ENCODE data around the gene EFCAB9. TPM values are rescaled to one million over a fixed set of nuclear protein-coding genes. Genes with fewer than 3 reads are reported as not detected.

The EFCAB9 gene
- total and polyA plus RNA-seq, 4 donors, result not detected

- no peaks in the 10 kb centered on the region for H3K36me3 ChIP-seq (ENCODE audit: control insufficient read depth in 4 of 4, insufficient read depth in 3 of 4, low read depth in 1 of 4, low read length in 3 of 4)
- H3K9ac ChIP-seq (ENCODE audit: low read depth in 1 of 2, low read length in 2 of 2), result no peak overlapping the region
- H3K4me3 ChIP-seq (ENCODE audit: low read depth in 1 of 3, low read length in 3 of 3), result no peak overlapping the region
- peak; percentile 73 for DNase-seq (ENCODE audit: low spot score)
- H3K9me3 ChIP-seq (ENCODE audit: control insufficient read depth in 4 of 4, low read length in 3 of 4), result no peaks in the 10 kb centered on the region
- no peak overlapping the region for H3K27ac ChIP-seq (ENCODE audit: low read depth in 1 of 2, low read length in 2 of 2)
- H3K4me1 ChIP-seq (ENCODE audit: control insufficient read depth in 4 of 4, insufficient read depth in 4 of 4, low read length in 3 of 4), result peaks cover 0 to 2% (median under 1%) of the 10 kb centered on the region in 4 donors
- no peaks in the 10 kb centered on the region for H3K27me3 ChIP-seq (ENCODE audit: control insufficient read depth in 4 of 4, insufficient read depth in 4 of 4, low read length in 3 of 4)
- WGBS, result 86% methylated on average over 10 of the region's 10 CpGs
- TF ChIP-seq ZBTB33 (IDR thresholded peaks at IDR 0.05) (no peak), RXRA (IDR thresholded peaks at IDR 0.05) (no peak), HNF4G (IDR thresholded peaks at IDR 0.05) (no peak), ATF3 (IDR thresholded peaks at IDR 0.05) (no peak), MAX (IDR thresholded peaks at IDR 0.05) (no peak), FOXA1 (IDR thresholded peaks at IDR 0.05) (no peak), NR2F2 (IDR thresholded peaks at IDR 0.05) (no peak)
Observed at GRCh38 chr5:172147857-172148256, 46.1 kb upstream of the EFCAB9 start.

DNA sequence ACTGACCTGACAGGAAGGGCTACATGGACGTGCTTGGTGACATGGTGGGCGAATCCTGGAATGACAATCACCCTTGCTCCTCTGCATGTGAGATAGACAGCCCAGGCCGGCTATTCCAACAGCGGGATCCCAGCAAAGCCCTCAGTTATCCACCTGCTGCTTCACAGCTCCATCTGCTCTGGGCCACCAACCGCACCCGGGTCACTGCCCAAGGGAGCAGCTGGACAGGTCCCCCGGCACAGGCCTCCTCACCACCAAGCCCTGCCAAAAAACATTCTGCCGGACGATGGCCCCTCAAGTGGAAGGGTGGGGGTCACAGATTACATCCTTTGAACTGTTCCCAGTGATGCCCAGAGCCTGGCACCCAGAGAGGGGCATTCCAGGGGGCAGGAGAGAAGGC, 45.6 kb upstream of the EFCAB9 start:
- DNase-seq (ENCODE audit: low spot score), result no peak
- Histone ChIP-seq H3K9ac (ENCODE audit: low read depth in 1 of 2, low read length in 2 of 2) (no peak overlapping the region), H3K4me1 (ENCODE audit: control insufficient read depth in 4 of 4, insufficient read depth in 4 of 4, low read length in 3 of 4) (peaks cover 0 to 2% (median under 1%) of the 10 kb centered on the region in 4 donors), H3K9me3 (ENCODE audit: control insufficient read depth in 4 of 4, low read length in 3 of 4) (no peaks in the 10 kb centered on the region), H3K27me3 (ENCODE audit: control insufficient read depth in 4 of 4, insufficient read depth in 4 of 4, low read length in 3 of 4) (no peaks in the 10 kb centered on the region), H3K4me3 (ENCODE audit: low read depth in 1 of 3, low read length in 3 of 3) (no peak overlapping the region), H3K27ac (ENCODE audit: low read depth in 1 of 2, low read length in 2 of 2) (no peak overlapping the region), H3K36me3 (ENCODE audit: control insufficient read depth in 4 of 4, insufficient read depth in 3 of 4, low read depth in 1 of 4, low read length in 3 of 4) (no peaks in the 10 kb centered on the region)
- 91% methylated on average over 9 of the region's 9 CpGs for WGBS
- no peak for TF ChIP-seq FOXA2 (IDR thresholded peaks at IDR 0.05)

- 98% methylated on average over 3 of the region's 3 CpGs for WGBS
- no peak overlapping the region for H3K9ac ChIP-seq (ENCODE audit: low read depth in 1 of 2, low read length in 2 of 2)
- no peaks in the 10 kb centered on the region for H3K36me3 ChIP-seq (ENCODE audit: control insufficient read depth in 4 of 4, insufficient read depth in 3 of 4, low read depth in 1 of 4, low read length in 3 of 4)
- H3K4me1 ChIP-seq (ENCODE audit: control insufficient read depth in 4 of 4, insufficient read depth in 4 of 4, low read length in 3 of 4), result peaks cover 0 to 2% (median under 1%) of the 10 kb centered on the region in 4 donors
- no peak for DNase-seq (ENCODE audit: low spot score)
- H3K27me3 ChIP-seq (ENCODE audit: control insufficient read depth in 4 of 4, insufficient read depth in 4 of 4, low read length in 3 of 4), result no peaks in the 10 kb centered on the region
- no peak overlapping the region for H3K4me3 ChIP-seq (ENCODE audit: low read depth in 1 of 3, low read length in 3 of 3)
- no peak overlapping the region for H3K27ac ChIP-seq (ENCODE audit: low read depth in 1 of 2, low read length in 2 of 2)
- TF ChIP-seq RAD21 (IDR thresholded peaks at IDR 0.05), result no peak
- TF ChIP-seq ATF3 (IDR thresholded peaks at IDR 0.05), result no peak
- TF ChIP-seq FOXA2 (IDR thresholded peaks at IDR 0.05), result no peak
- TF ChIP-seq HNF4A (conservative IDR thresholded peaks at IDR 0.05), result no peak
- no peak for TF ChIP-seq ZBTB33 (IDR thresholded peaks at IDR 0.05)
- TF ChIP-seq YY1 (IDR thresholded peaks at IDR 0.05), result no peak
- no peak for TF ChIP-seq RXRA (IDR thresholded peaks at IDR 0.05)
- TF ChIP-seq HNF4G (IDR thresholded peaks at IDR 0.05), result no peak
- TF ChIP-seq TAF1 (conservative IDR thresholded peaks at IDR 0.05), result no peak
- no peak for TF ChIP-seq CTCF (IDR thresholded peaks at IDR 0.05; ENCODE audit: low read depth, low read length, missing input control)
- TF ChIP-seq EGR1 (IDR thresholded peaks at IDR 0.05; ENCODE audit: low read depth in 2 of 2), result no peak
- TF ChIP-seq REST (IDR thresholded peaks at IDR 0.05), result no peak
- TF ChIP-seq SP1 (IDR thresholded peaks at IDR 0.05), result no peak
- no peak for TF ChIP-seq MAX (IDR thresholded peaks at IDR 0.05)
- no peak for TF ChIP-seq GABPA (IDR thresholded peaks at IDR 0.05 in 1 of 2, conservative IDR thresholded peaks at IDR 0.05 in 1 of 2)
- no peak for TF ChIP-seq JUND (IDR thresholded peaks at IDR 0.05)
- no peak for TF ChIP-seq FOXA1 (IDR thresholded peaks at IDR 0.05)
- no peaks in the 10 kb centered on the region for H3K9me3 ChIP-seq (ENCODE audit: control insufficient read depth in 4 of 4, low read length in 3 of 4)
Observed at GRCh38 chr5:172149073-172149472, 44.9 kb upstream of the EFCAB9 start.
